ENCODE results near the gene S100G. TPM values are rescaled to one million over a fixed set of nuclear protein-coding genes. Genes with fewer than 3 reads are reported as not detected.

S100G gene
- total and polyA plus RNA-seq, 7 donors = not detected

- DNase-seq = no peak
- 95 to 97% methylated on average over 7 of the region's 7 CpGs for WGBS, 2 donors
- Histone ChIP-seq H3K27me3 (no peaks in the 10 kb centered on the region), H3K27ac (no peak overlapping the region), H3K4me3 (no peak overlapping the region), H3K36me3 (peaks cover 0 to 3% (median 0%) of the 10 kb centered on the region in 4 donors), H3K4me1 (no peaks in the 10 kb centered on the region), H3K9me3 (no peaks in the 10 kb centered on the region)
- no peak for TF ChIP-seq CTCF (IDR thresholded peaks at IDR 0.05)
- no peak for TF ChIP-seq EP300 (IDR thresholded peaks at IDR 0.05)
- no peak for TF ChIP-seq POLR2A (IDR thresholded peaks at IDR 0.05)
- no peak for TF ChIP-seq POLR2AphosphoS5 (IDR thresholded peaks at IDR 0.05)
- intact Hi-C loops (cut with DNase I) = no loop called here
Measured at GRCh38 chrX:16638533-16638932, 11.4 kb upstream of the S100G start.

- intact Hi-C loops (cut with DNase I) = no loop called here
- no peak overlapping the region for H3K4me3 ChIP-seq
- TF ChIP-seq POLR2AphosphoS5 (IDR thresholded peaks at IDR 0.05) = no peak
- TF ChIP-seq CTCF (IDR thresholded peaks at IDR 0.05) = no peak
- no peak for TF ChIP-seq POLR2A (IDR thresholded peaks at IDR 0.05)
- no peak for TF ChIP-seq EP300 (IDR thresholded peaks at IDR 0.05)
- no peaks in the 10 kb centered on the region for H3K27me3 ChIP-seq
- DNase-seq = no peak
- no peak overlapping the region for H3K27ac ChIP-seq
- peaks cover 0 to 3% (median 0%) of the 10 kb centered on the region in 4 donors for H3K36me3 ChIP-seq
- WGBS, 2 donors = 94 to 96% methylated on average over 6 of the region's 6 CpGs
- H3K4me1 ChIP-seq = no peaks in the 10 kb centered on the region
- H3K9me3 ChIP-seq = no peaks in the 10 kb centered on the region
Measured at GRCh38 chrX:16639966-16640365, 10.0 kb upstream of the S100G start.

- Histone ChIP-seq H3K36me3 (peaks cover 0 to 3% (median 0%) of the 10 kb centered on the region in 4 donors), H3K4me3 (no peak overlapping the region), H3K9me3 (no peaks in the 10 kb centered on the region), H3K27me3 (no peaks in the 10 kb centered on the region), H3K4me1 (no peaks in the 10 kb centered on the region), H3K27ac (no peak overlapping the region)
- no peak for DNase-seq
- no peak for TF ChIP-seq CTCF (IDR thresholded peaks at IDR 0.05)
- intact Hi-C loops (cut with DNase I) = no loop called here
- WGBS, 2 donors = 94 to 96% methylated on average over 4 of the region's 4 CpGs
Measured at GRCh38 chrX:16640823-16641222, 9.1 kb upstream of the S100G start.

DNA sequence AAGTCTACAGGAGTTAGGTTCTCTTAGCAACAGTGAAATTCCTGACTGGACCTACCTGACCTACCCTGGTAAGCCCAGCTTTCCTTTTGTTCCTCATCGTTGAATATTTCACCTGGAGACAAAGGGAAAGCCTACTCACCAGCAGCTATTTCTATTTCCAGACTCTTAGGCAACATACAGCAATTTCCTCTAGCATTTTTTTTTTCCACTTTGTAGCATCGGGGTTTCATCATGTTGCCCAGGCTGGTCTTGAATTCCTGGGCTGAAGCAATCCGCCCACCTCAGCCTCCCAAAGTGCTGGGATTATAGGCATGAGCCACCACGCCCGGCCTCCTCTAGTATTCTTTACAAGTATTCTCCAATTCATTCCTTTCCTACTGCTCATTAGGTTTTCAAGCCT lies 6.8 kb upstream of the S100G start:
- 72 to 82% methylated on average over 5 of the region's 5 CpGs for WGBS, 2 donors
- DNase-seq = no peak
- Histone ChIP-seq H3K4me1 (no peaks in the 10 kb centered on the region), H3K27ac (no peak overlapping the region), H3K36me3 (no peaks in the 10 kb centered on the region), H3K9me3 (no peaks in the 10 kb centered on the region), H3K27me3 (no peaks in the 10 kb centered on the region), H3K4me3 (no peak overlapping the region)
- intact Hi-C loops (cut with DNase I) = no loop called here
- TF ChIP-seq POLR2AphosphoS5 (IDR thresholded peaks at IDR 0.05) (no peak), CTCF (IDR thresholded peaks at IDR 0.05) (no peak), EP300 (IDR thresholded peaks at IDR 0.05) (no peak), POLR2A (IDR thresholded peaks at IDR 0.05) (no peak)

DNA sequence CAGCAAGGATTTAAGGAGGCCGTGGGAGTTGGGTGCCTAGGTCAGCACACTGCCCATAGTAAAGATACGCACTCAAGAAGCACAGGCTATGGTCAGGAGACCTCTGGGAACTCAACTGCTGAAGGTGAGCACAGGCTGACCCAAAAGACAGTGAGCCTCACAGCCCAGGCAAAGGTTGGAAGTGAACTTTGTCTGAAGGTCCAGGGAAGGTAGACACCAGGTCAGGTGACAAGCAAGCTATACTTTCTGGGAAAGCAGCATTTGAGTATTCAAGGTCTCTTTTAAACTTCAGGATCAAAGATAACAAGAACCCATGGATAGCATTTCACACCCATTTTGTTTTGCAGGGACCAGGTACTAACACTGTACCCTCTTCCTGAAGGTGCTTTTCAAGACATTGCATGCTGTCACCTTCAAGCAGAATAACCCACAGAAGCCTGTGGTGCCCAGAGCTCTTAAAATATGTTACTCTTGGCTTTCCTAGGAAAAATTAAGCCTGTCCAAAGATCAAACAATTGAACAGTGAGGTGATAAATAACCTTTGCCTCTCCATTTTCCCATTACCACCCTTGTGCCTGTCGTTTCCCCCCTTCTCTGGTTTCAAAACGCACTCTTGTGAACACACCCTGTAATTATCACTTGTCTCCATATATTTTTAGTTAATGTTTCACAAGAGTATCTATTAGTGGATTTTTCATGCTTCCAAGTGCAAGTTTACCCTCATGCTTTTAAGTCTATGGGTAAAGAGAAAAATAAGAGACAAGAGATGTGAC lies 3.4 kb upstream of the S100G start:
- no peaks in the 10 kb centered on the region for H3K36me3 ChIP-seq
- no peak overlapping the region for H3K27ac ChIP-seq
- H3K27me3 ChIP-seq = peaks cover 0 to 3% (median 0%) of the 10 kb centered on the region in 3 donors
- intact Hi-C loops (cut with DNase I) = no loop called here
- TF ChIP-seq CTCF (IDR thresholded peaks at IDR 0.05) (no peak), POLR2AphosphoS5 (IDR thresholded peaks at IDR 0.05) (no peak), POLR2A (IDR thresholded peaks at IDR 0.05) (no peak), EP300 (IDR thresholded peaks at IDR 0.05) (no peak)
- no peaks in the 10 kb centered on the region for H3K9me3 ChIP-seq
- WGBS, 2 donors = 55 to 79% methylated on average over 4 of the region's 4 CpGs
- no peak overlapping the region for H3K4me3 ChIP-seq
- DNase-seq = no peak
- H3K4me1 ChIP-seq = no peaks in the 10 kb centered on the region

Data from sigmoid colon (tissue), 7 donors.